ENCODE results near the gene ZNF576. TPM values are rescaled to one million over a fixed set of nuclear protein-coding genes. Genes with fewer than 3 reads are reported as not detected.

The ZNF576 gene
- total and polyA plus RNA-seq, 2 of the 13 experiments (the other 11 are each of a cell fraction or from before 2014, with no cell fraction given), result 7.2 to 9.6 TPM

DNA sequence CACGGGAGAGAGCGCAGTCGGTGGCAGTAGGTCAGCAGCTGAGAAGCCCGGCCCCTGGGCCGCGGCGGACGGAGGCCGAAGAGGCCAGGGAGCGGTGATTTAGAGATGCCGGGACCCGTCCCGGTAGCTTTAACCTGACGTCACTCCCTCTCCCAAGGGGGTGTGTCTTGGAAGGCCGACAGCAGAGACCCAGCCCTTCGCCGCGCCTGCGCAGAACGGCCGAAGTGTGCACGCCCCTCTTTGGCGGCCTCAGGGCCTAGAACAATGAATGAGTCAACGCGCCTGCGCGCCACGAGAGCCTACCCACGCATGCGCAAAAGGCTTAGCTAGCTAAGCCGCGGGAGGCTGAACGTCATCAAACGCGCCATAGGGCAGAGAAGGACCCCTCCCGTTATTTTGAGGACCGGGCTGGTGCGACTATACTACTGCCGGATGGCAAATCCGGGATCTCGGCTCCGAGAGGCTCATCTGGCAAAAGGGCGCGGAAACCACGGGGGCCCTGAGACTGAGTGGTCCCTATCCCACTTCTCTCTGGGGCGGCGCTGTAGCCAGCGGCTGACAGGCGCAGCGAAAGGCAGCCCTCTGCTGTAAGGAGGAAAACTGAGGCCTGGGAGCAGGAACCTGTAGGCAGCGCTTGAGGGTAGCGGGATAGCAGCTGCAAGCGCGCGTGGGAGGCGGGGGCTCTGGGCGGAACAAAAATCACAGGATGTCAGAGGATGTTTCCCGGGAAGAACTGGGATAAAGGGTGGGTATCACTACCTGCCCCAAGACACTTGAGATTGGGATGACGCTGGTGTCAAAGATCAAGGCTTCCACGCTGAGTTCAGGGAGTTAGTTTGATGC, at the start of gene ZNF576, which contains the start of gene IRGQ (continued):
- TF ChIP-seq ATF4 (CRISPR knock-in tag; IDR thresholded peaks at IDR 0.05), result no peak
- TF ChIP-seq HNRNPLL (IDR thresholded peaks at IDR 0.05; ENCODE audit: low read depth, low read length, poor library complexity, severe bottlenecking), result peak; percentile 54
- TF ChIP-seq, protein P1, sequence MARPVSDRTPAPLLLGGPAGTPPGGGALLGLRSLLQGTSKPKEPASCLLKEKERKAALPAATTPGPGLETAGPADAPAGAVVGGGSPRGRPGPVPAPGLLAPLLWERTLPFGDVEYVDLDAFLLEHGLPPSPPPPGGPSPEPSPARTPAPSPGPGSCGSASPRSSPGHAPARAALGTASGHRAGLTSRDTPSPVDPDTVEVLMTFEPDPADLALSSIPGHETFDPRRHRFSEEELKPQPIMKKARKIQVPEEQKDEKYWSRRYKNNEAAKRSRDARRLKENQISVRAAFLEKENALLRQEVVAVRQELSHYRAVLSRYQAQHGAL (CRISPR knock-in tag; IDR thresholded peaks at IDR 0.05; ENCODE audit: not compliant biosample characterization), result no peak
- TF ChIP-seq ZNF598 (CRISPR knock-in tag; IDR thresholded peaks at IDR 0.05; ENCODE audit: borderline replicate concordance), result peak; percentile 49; the same call in 1 of the 2 replicates
- TF ChIP-seq DRAP1 (CRISPR knock-in tag; IDR thresholded peaks at IDR 0.05), result no peak; the same call in 1 of the 2 replicates
- no peak for TF ChIP-seq ZNF609 (CRISPR knock-in tag; IDR thresholded peaks at IDR 0.05; ENCODE audit: borderline replicate concordance)
- TF ChIP-seq ZNF616 (CRISPR knock-in tag; IDR thresholded peaks at IDR 0.05; ENCODE audit: low read depth), result no peak
- TF ChIP-seq, protein P2, sequence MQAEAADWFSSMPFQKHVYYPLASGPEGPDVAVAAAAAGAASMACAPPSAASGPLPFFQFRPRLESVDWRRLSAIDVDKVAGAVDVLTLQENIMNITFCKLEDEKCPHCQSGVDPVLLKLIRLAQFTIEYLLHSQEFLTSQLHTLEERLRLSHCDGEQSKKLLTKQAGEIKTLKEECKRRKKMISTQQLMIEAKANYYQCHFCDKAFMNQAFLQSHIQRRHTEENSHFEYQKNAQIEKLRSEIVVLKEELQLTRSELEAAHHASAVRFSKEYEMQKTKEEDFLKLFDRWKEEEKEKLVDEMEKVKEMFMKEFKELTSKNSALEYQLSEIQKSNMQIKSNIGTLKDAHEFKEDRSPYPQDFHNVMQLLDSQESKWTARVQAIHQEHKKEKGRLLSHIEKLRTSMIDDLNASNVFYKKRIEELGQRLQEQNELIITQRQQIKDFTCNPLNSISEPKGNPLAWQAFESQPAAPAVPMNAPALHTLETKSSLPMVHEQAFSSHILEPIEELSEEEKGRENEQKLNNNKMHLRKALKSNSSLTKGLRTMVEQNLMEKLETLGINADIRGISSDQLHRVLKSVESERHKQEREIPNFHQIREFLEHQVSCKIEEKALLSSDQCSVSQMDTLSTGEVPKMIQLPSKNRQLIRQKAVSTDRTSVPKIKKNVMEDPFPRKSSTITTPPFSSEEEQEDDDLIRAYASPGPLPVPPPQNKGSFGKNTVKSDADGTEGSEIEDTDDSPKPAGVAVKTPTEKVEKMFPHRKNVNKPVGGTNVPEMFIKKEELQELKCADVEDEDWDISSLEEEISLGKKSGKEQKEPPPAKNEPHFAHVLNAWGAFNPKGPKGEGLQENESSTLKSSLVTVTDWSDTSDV (CRISPR knock-in tag; IDR thresholded peaks at IDR 0.05), result 0 out of 2 replicates have a peak, but pooled peaks have one; percentile 46
- no peak for TF ChIP-seq MTF2 (CRISPR knock-in tag; IDR thresholded peaks at IDR 0.05; ENCODE audit: borderline replicate concordance)
- peak; percentile 56; the same call in 1 of the 2 replicates for TF ChIP-seq RXRA (CRISPR knock-in tag; IDR thresholded peaks at IDR 0.05)
- TF ChIP-seq TFAP4 (IDR thresholded peaks at IDR 0.05; ENCODE audit: borderline replicate concordance, low read depth), result peak; percentile 75; the same call in 1 of the 2 replicates
- no peak for TF ChIP-seq ZNF552 (CRISPR knock-in tag; IDR thresholded peaks at IDR 0.05; ENCODE audit: borderline replicate concordance)
- TF ChIP-seq, protein P3, sequence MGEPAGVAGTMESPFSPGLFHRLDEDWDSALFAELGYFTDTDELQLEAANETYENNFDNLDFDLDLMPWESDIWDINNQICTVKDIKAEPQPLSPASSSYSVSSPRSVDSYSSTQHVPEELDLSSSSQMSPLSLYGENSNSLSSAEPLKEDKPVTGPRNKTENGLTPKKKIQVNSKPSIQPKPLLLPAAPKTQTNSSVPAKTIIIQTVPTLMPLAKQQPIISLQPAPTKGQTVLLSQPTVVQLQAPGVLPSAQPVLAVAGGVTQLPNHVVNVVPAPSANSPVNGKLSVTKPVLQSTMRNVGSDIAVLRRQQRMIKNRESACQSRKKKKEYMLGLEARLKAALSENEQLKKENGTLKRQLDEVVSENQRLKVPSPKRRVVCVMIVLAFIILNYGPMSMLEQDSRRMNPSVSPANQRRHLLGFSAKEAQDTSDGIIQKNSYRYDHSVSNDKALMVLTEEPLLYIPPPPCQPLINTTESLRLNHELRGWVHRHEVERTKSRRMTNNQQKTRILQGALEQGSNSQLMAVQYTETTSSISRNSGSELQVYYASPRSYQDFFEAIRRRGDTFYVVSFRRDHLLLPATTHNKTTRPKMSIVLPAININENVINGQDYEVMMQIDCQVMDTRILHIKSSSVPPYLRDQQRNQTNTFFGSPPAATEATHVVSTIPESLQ (CRISPR knock-in tag; conservative IDR thresholded peaks at IDR 0.05), result no peak
- no peak for TF ChIP-seq FOXO1 (CRISPR knock-in tag; IDR thresholded peaks at IDR 0.05)
